HCT116 (cell line): Measurements from ENCODE around the gene SEC23IP.

Source experiments
- CBX3 ChIP-seq: IDR thresholded peaks from 2 replicates; pipeline ENCODE4 v1.6.1; 2012; ENCODE audit warnings: low read depth
- CTCF ChIP-seq, 3 experiments: fragments of 200-600 bp in 1 of 3; sonication (generic) in 1 of 3; IDR thresholded peaks in 2 of 3; conservative IDR thresholded peaks in 1 of 3; 2 replicates each; pipeline ENCODE4 v1.5.1; 2012 to 2017; ENCODE audit warnings: low read depth in 2 of 3, low read length in 2 of 3, antibody characterized with exemption in 1 of 3, borderline replicate concordance in 1 of 3, control low read depth in 1 of 3, mild to moderate bottlenecking in 1 of 3, mixed read lengths in 1 of 3, mixed run types in 1 of 3, moderate library complexity in 1 of 3; ENCODE audit not compliant: insufficient read depth in 1 of 3
- EZH2 ChIP-seq: fragments of 200-600 bp; sonication (generic); IDR thresholded peaks from 2 replicates; pipeline ENCODE4 v1.6.1; 2017; ENCODE audit warnings: antibody characterized with exemption, mixed run types
- EZH2phosphoT487 ChIP-seq: fragments of 200-600 bp; IDR thresholded peaks from 2 replicates; pipeline ENCODE4 v1.6.1; 2018; ENCODE audit warnings: antibody characterized with exemption, borderline replicate concordance
- FOSL1 ChIP-seq: IDR thresholded peaks from 2 replicates; pipeline ENCODE4 v1.6.1; 2012; ENCODE audit warnings: low read depth
- JUND ChIP-seq: IDR thresholded peaks from 2 replicates; pipeline ENCODE4 v1.6.1; 2012
- MAX ChIP-seq: IDR thresholded peaks from 2 replicates; pipeline ENCODE4 v1.6.1; 2012
- POLR2A ChIP-seq: IDR thresholded peaks from 2 replicates; pipeline ENCODE4 v1.7.0; 2011; ENCODE audit warnings: borderline replicate concordance; ENCODE audit not compliant: insufficient read depth, insufficient read length; ENCODE audit errors: extremely low read depth
- POLR2AphosphoS5 ChIP-seq: IDR thresholded peaks from 2 replicates; pipeline ENCODE4 v1.6.1; 2011; ENCODE audit warnings: mild to moderate bottlenecking, low read depth, low read length, moderate library complexity
- REST ChIP-seq: IDR thresholded peaks from 2 replicates; pipeline ENCODE4 v1.6.1; 2012; ENCODE audit warnings: low read depth
- SIN3A ChIP-seq: IDR thresholded peaks from 2 replicates; pipeline ENCODE4 v1.6.1; 2012; ENCODE audit warnings: low read depth
- SRF ChIP-seq: IDR thresholded peaks from 2 replicates; pipeline ENCODE4 v1.6.1; 2012; ENCODE audit warnings: low read depth
- YY1 ChIP-seq: IDR thresholded peaks from 2 replicates; pipeline ENCODE4 v1.6.1; 2011; ENCODE audit warnings: low read length, low read depth, moderate library complexity, mild to moderate bottlenecking; ENCODE audit not compliant: insufficient replicate concordance; ENCODE audit errors: extremely low read depth
- ZBTB33 ChIP-seq: IDR thresholded peaks from 2 replicates; pipeline ENCODE4 v1.6.1; 2011; ENCODE audit warnings: mild to moderate bottlenecking, low read length, moderate library complexity; ENCODE audit not compliant: insufficient replicate concordance; ENCODE audit errors: extremely low read depth

GRCh38 chr10:119940487-119940886 lies 48.0 kb downstream of the SEC23IP start:
- TF ChIP-seq ZBTB33 (no peak), CTCF (IDR thresholded peaks at IDR 0.05 in 2 of 3, conservative IDR thresholded peaks at IDR 0.05 in 1 of 3; ENCODE audit: borderline replicate concordance in 1 of 3, insufficient read depth in 1 of 3, low read depth in 2 of 3, low read length in 2 of 3) (no peak), EZH2 (no peak), YY1 (no peak), JUND (no peak), CBX3 (no peak), MAX (no peak), SRF (no peak), EZH2phosphoT487 (no peak), POLR2A (no peak), SIN3A (no peak), FOSL1 (no peak), POLR2AphosphoS5 (no peak), REST (no peak)
